ENCODE results near the gene ANKRD11.

Gene ANKRD11

DNA sequence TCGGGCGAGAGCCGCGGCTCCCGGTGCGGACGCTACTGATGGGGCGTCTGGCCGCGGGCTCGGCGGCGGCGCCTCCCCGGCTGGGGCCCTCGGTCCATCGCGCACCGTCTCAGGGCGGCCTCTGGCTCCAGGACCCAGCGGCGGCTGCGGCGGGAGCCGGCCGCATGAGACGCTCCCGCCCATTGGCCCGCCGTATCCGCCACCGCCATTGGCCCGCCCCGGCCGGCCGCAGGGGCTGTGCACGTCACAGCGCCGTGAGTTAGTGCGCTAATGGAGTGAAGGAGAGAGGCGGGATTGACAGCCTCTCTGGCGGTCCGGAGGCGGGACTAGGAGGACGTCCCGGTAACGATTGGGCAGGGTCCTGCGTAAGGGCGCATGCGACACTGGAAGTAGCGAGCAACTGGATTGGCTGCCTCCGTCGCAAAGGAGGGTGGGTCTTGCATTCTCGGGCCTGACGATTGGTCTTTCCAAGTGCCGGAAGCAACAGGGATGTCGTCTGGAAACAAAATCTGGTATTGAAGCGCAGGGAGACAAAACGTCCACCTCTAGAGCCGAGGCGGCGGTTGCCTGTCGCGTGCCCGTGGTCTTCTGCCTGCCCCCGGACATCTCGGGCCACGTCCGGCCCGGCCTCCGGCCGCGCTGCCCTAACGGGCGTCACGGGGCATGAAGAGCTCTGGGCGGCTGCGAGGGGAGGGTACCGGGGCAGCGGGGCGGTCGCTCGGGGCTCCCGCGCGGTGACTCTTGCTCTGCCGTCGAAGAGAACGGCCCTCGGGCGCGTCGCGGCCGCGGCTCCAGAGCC is at the start of gene ANKRD11:
Gene ANKRD11, minus strand, starts transcription at position 123 of the 799 bp plus-strand sequence. CDS start 173,542 bp downstream, outside the sequence.
- peak; percentile 93 to 99 (median 96) for DNase-seq (ENCODE audit: low read depth in 3 of 3, low spot score in 1 of 3)

GRCh38 chr16:89538286-89538685 is 47.9 kb upstream of the ANKRD11 start:
- DNase-seq (ENCODE audit: low read depth in 3 of 3, low spot score in 1 of 3): no peak

- no peak for DNase-seq (ENCODE audit: low read depth in 3 of 3, low spot score in 1 of 3)
Observed at GRCh38 chr16:89537549-89537925, 47.2 kb upstream of the ANKRD11 start.

DNA sequence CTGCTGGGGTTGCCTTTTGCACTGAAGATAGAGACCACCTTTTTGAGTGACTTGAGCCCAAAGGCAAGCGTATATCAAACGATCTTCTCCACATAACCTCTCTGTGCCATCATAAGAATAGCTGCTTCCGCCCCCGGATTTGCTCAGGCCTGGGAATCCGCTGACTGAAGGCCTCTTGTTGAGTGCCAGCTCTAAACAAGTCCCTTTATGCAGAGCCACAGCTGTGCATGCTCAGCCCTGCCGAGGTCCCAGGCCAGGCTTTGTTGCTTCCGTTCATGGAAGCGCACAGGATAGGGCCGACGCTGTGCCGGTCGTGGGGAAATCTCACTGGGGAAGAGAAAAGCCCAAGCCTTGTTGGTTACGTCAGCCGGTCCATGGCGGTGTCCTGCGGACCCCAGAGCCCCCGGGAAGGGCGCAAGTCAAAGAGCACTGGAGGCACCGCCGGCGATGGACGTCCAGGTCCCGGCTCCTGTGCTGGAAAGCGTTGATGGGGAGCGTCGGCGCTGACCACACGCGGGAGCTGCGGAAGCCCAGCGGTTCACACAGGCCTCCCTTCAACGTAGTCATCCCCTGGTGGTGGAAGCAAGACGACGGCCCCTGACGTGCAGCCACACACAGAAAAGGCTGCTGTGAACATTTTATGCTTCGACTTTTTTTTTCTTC is 46.7 kb upstream of the ANKRD11 start:
- DNase-seq (ENCODE audit: low read depth in 3 of 3, low spot score in 1 of 3): no peak

- no peak for DNase-seq (ENCODE audit: low read depth in 3 of 3, low spot score in 1 of 3)
Observed at GRCh38 chr16:89536371-89536770, 46.0 kb upstream of the ANKRD11 start.

DNA sequence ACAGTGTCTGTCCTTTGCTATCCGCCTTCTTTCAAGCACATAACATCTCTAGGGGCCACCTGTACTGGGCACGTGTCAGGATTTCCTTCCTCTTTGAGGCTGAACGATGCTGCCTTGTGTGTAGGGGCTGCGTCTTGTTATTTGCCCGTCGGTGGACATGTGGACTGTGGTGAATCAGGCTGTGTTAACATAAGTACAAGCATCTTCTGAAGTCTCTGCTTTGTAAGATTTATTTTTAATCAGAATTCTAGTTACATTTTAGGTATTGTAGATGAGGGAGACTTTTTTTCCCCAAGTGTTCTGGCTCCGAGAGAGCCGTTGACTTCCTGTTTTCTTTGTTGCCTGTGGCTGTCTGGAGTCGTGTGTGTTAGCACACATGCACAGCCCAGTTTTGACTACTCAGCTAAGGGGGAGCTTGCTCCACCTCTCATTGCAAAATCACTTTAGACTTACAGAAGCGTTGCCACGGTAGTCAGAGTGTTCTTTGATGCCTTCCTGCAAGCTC is 43.9 kb upstream of the ANKRD11 start:
- DNase-seq (ENCODE audit: low read depth in 3 of 3, low spot score in 1 of 3): peak in 2 of 3 donors; percentile 18 to 19

DNA sequence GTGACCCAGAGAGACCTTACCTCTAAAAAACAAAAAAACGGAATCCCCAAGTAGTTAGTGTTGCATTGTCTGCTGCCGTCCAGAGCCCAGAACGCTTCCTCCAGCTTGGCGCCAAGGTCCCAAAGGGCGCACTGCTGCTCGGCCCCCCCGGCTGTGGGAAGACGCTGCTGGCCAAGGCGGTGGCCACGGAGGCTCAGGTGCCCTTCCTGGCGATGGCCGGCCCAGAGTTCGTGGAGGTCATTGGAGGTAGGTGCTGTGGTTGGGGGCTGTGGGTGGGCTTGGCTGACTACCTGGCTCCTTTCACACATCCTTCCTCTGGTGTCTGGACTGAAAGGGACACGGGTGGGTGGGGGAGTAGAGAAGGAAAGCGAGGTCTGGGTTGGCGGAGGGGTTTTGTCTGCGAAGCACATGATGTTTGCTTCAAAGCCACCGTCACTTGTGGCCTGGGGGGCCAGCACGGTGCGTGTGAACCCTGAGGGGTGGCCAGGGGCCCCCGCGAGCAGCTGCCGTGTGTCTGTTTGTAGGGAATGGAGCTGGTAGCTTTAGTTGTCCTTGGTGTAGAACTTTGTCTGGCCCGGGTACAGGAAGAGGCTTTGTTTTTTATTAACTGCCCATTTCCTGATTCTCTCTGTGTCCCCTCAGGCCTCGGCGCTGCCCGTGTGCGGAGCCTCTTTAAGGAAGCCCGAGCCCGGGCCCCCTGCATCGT is 41.6 kb upstream of the ANKRD11 start:
- DNase-seq (ENCODE audit: low read depth in 3 of 3, low spot score in 1 of 3): no peak

DNA sequence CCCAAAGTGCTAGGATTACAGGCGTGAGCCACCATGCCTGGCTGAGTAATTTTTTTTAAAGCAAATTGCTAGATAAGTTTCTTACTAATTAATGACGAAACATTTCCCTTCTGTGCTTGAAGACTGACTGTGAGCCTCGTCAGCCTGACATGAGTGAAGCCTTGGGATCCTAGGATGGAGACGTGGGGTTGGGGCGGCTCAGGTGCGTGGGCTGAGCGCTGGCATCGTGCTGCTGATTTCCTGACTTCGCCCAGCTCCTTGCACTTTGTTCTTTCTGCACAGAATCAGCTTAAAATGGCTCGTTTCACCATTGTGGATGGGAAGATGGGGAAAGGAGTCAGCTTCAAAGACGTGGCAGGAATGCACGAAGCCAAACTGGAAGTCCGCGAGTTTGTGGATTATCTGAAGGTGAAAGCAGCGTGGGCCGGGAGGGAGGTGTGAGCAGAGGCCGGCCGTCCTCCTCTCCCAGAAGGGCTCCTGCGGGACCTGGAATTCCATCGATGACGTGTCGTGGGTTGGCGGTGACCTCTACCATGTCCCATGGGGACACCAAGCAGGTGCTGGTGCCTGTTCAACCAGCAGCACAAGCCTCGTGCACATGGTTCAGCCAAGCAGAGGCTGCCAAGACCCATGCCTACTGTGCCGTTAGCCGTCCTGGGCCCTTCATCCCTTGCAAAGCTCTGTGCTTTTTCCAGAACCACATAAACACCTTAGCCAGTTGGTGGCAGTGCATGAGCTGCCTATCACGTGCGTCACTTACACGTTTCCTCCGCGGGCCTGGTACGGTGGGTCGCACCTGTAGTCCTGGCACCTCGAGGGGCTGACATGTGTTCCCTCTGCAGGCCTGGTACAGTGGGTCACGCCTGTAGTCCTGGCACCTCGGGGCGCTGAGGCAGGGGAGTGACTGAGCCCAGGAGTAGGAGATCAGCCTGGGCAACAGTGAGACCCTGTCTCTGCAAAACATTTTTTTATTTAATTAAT is 40.3 kb upstream of the ANKRD11 start:
- no peak for DNase-seq (ENCODE audit: low read depth in 3 of 3, low spot score in 1 of 3)

- no peak for DNase-seq (ENCODE audit: low read depth in 3 of 3, low spot score in 1 of 3)
Observed at GRCh38 chr16:89529097-89529496, 38.7 kb upstream of the ANKRD11 start.

DNA sequence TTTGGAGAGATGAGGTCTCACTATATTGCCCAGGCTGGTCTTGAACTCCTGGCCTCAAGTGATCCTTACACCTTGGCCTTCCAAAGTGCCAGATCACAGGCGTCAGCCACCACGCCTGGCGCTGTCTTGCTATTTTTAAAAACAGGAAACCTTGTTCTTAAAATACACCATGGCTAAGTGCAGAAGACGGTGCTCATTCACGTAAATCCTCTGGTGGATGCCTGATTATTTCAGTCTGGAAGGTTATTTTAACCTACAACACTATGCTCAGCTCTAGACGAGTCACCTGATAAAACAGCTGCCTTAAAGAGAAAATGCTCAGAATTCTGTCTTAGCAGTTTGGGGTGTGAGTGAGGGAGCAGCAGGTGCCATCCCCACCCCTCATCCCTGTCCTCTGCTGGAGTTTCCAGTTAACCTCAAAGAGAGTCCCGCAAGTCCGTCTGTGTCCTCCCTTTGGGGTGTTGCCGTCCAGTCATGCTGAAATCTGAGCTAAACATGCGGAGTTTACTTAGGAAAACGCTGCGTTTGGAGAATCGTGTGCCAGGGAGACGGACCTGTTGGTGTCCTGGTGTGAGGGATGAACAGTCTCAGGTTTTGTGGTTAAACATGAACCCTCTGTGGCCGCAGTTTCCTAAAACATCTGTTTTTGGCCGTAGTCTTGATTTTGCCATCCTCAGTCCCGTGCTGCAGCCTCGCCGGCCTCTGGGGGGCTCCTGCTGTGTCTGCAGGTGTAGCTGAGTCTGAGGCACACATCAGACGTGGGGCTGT is 35.0 kb upstream of the ANKRD11 start:
- no peak for DNase-seq (ENCODE audit: low read depth in 3 of 3, low spot score in 1 of 3)

- DNase-seq (ENCODE audit: low read depth in 3 of 3, low spot score in 1 of 3): no peak
Observed at GRCh38 chr16:89523680-89524344, 33.5 kb upstream of the ANKRD11 start.

DNA sequence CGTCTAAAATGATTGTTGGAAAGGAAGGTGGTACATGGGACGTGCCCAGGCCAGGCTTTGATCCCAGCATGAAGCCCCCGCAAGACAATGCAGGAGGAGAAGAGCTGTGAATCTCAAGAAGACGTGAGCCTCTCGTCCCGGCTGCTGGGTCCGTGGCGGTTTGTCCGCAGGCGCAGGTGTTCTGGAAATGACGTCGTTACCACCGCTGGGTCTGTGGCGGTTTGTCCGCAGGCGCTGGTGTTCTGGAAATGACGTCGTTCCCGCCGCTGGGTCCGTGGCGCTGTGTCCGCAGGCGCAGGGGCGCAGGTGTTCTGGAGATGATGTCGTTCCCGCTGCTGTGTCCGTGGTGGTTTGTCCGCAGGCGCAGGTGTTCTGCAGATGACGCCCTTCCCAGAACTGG is 31.9 kb upstream of the ANKRD11 start:
- DNase-seq (ENCODE audit: low read depth in 3 of 3, low spot score in 1 of 3): no peak

DNA sequence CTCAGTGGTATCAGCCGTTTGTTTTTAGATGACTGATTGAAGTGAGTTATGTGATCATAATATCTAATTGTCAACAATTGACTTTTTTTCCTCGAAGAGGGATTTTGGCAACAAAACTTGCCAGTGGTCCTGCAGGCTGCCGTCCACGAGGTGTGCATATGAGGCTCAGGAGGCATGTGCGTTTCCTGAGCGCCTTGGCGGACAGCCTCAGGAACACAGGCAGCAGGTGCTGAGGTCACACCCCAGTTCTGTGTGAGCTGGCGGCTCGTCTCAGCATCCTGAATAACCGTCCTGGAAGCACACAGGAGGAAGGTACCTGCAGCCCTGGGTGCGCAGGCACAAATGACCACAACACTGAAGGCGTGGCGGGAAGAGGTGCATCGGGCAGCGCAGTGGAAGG is 29.5 kb upstream of the ANKRD11 start:
- DNase-seq (ENCODE audit: low read depth in 3 of 3, low spot score in 1 of 3): no peak

DNA sequence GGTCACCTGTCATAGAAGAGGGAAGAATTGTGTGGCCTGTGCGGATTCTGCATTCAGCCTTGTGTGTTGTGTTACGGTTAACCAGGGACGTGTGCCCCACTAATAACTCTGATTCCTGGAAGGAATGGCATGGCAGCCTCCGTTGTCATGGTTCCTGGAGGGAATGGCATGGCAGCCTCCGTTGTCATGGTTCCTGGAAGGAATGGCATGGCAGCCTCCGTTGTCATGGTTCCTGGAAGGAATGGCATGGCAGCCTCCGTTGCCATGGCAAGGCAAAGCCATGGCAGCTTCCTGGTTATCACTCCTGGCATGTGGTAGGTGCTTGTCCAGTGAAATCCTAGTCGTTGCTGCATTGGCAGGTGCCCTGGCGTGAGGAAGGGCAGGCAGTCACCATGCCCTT is 26.8 kb upstream of the ANKRD11 start:
- DNase-seq (ENCODE audit: low read depth in 3 of 3, low spot score in 1 of 3): no peak

DNA sequence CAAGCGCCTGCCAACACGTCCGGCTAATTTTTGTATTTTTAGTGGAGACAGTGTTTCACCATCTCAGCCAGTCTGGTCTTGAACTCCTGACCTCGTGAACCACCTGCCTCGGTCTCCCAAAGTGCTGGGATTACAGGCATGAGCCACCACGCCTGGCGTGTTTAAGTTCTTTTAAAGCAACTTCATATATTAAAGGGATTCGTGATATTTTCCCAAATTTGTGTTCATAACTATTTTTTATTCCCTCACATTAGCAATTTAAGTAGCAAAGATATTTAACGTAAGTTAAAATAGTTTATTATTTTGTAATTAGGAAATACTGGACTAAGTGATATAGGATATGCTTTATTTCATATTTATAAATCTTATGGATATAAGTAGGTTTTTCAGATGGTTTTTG is 22.1 kb upstream of the ANKRD11 start:
- no peak for DNase-seq (ENCODE audit: low read depth in 3 of 3, low spot score in 1 of 3)

DNA sequence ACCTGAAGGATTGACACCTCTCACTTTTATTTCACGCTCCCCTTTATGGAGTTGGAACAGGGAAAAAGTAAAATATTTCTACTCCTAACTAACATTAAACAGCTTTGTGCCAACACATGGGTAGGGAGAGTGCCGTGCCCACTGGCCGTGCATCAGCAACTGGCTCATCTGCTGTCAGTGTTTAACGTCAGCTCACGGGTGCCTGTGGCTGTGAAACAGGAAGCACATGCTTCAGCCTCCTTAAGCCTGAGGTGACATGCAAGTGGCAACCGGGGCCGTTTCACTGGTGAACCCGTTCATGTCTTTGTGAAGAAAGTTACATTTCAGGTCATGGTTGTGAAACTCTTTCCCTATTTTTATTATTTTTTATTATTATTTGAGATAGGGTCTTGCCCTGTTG is 21.0 kb upstream of the ANKRD11 start:
- no peak for DNase-seq (ENCODE audit: low read depth in 3 of 3, low spot score in 1 of 3)

GRCh38 chr16:89510526-89510925 is 20.2 kb upstream of the ANKRD11 start:
- no peak for DNase-seq (ENCODE audit: low read depth in 3 of 3, low spot score in 1 of 3)

- peak; percentile 70 to 91 (median 86) for DNase-seq (ENCODE audit: low read depth in 3 of 3, low spot score in 1 of 3)
Observed at GRCh38 chr16:89507834-89508590, 17.7 kb upstream of the ANKRD11 start, which contains the start of gene SPG7. TSS of gene SPG7 (plus strand) at chr16:89508403. CDS start at chr16:89508418, 15 bp downstream.

Data from stimulated activated CD4-positive, alpha-beta T cell treated with anti-CD3 and anti-CD28 coated beads, TNF-alpha, amount 100 ng/mL, for 1 hour (primary cell).